Activated T-helper 1 cell treated with Interleukin-2 at 50 U/mL for 16 hours (primary cell): ENCODE measurements around the gene SNTG2.

ENCODE experiments used
- DNase-seq: peaks from one replicate; pipeline ENCODE4 v3.0.0-alpha.2; 2020; ENCODE audit warnings: low read depth

SNTG2 gene

DNA sequence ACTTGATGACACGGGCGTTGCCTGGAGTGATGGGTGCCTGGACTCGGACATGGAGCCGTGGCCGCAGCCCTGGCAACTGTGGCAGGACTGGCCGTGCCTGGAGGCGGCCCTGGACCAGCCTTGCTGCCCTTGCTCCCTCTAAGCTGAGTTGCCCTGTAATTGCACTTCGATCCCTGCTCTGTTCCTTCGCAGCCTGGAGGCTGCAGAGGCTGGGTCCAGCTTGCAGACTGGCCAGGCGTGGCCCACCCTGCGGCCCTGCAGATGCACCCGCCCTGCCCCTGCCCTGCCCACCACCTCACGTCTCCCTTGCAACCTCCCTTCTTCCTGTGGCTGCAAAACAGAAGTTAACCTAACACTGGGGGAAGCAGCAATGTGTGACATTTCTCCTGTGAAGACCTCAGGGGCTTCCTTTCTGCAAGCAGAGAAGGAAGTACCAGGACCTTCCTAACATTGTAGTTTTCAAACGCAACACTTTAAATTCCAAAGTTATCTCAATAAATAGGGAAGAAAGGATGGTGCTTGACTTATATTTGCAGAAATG, 288.0 kb downstream of the SNTG2 start:
- DNase-seq, result no peak

DNA sequence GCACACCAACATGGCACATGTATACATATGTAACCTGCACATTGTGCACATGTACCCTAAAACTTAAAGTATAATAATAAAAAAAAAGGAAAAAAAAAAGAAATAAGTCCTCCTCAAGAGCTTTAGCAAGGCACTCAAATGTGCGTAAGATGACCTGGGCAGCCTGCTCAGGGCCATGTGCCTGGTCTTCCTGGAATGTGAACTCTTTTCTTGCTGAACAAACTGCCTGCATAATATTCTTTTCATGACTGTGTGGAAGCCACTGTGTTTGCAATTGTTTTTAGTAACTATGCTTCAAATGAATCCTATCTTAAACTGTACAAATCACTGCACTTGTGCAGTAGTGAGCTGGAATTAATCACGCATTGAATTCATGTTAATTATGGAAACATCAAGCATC, 294.5 kb downstream of the SNTG2 start:
- DNase-seq, result no peak

- no peak for DNase-seq
Measured at GRCh38 chr2:1246239-1246638, 295.6 kb downstream of the SNTG2 start.

- no peak for DNase-seq
Measured at GRCh38 chr2:1246991-1247390, 296.3 kb downstream of the SNTG2 start.

GRCh38 chr2:1248187-1248586, 297.5 kb downstream of the SNTG2 start:
- DNase-seq, result no peak

GRCh38 chr2:1249897-1250687, 299.4 kb downstream of the SNTG2 start:
- no peak for DNase-seq

DNA sequence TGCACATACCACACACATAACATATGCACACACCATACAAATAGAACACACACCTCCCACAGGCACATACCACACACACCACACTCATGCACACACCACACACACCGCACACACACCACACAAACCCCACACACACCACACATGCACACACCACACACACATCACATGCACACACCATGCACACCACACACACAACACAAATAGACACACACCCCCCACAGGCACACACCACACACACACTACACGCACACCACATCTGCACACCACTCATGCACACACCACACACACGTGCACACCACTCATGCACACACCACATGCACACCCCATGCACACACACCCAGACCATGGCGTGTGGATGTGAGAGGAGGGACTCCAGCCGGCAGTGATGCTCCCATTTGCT, 300.9 kb downstream of the SNTG2 start:
- DNase-seq, result no peak

DNA sequence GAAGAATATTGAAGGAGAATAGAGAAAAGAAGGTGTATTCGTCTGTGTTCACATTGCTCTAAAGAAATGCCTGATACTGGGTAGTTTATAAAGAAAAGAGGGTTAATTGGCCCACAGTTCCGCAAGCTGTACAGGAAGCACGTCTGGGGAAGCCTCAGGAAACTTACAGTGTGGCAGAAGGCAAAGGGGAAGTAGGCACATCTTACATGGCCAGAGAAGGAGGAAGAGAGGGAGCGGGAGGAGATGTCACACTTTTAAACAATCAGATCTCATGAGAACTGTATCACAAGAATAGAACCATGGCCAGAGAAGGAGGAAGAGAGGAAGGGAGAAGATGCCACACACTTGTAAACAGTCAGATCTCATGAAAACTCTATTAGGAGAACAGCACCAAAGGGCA, 303.0 kb downstream of the SNTG2 start:
- DNase-seq, result no peak

- DNase-seq, result no peak
Measured at GRCh38 chr2:1254662-1255343, 304.2 kb downstream of the SNTG2 start.

DNA sequence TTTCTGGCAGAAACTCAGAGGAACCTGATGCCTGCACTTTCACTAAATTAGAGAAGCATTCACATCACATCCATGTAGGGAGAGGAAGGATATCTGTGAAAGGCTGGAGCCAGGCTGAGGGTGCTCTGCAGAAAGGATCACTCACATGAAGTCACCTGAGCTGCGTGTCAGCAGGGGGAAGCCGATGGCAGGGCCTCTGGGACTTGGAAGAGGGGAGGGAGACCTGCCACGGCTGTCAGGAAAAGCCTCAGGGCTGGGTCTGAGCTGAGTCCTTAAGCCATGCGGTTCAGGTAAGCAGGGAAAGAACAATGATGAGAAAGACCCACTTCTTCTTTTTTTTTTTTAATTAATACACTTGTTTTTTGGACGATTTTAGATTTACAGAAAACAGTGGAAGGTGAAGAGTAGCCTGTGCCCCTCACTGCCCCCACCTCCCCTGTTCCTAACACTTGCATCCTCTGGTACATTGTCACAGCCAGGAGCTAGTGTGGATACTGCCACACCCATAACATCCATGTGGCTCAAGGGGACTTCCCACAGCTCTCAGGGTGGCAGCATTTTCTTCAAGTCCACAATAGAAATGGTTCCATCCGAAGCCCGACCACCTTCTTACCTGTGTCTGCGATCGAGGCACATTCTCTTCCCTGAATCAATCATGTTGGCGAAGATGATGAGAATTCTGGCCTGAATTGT, 306.1 kb downstream of the SNTG2 start:
- no peak for DNase-seq

GRCh38 chr2:1257334-1257733, 306.7 kb downstream of the SNTG2 start:
- DNase-seq, result no peak

- no peak for DNase-seq
Measured at GRCh38 chr2:1259746-1260145, 309.1 kb downstream of the SNTG2 start.

GRCh38 chr2:1262609-1263008, 312.0 kb downstream of the SNTG2 start:
- no peak for DNase-seq

GRCh38 chr2:1265454-1265853, 314.8 kb downstream of the SNTG2 start:
- DNase-seq, result no peak

DNA sequence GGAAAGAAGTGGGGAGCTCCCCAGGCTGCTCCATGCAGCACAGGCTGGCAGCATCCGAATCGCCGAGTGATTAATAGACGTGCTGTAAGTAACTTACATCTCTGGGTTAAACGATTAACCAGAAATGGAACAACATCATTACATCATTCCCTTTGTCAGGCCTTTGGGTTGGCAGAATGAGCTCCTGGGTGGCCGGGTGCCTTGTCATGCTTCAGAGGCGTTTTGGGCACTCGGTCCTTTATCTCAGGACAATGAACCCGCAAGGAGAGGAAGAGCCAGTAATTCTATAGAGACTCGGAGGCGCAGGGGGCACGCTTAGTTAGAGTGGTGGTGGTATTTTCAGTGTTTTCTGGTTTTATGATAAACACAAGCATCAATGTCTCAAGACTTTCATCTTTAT, 315.7 kb downstream of the SNTG2 start:
- no peak for DNase-seq

DNA sequence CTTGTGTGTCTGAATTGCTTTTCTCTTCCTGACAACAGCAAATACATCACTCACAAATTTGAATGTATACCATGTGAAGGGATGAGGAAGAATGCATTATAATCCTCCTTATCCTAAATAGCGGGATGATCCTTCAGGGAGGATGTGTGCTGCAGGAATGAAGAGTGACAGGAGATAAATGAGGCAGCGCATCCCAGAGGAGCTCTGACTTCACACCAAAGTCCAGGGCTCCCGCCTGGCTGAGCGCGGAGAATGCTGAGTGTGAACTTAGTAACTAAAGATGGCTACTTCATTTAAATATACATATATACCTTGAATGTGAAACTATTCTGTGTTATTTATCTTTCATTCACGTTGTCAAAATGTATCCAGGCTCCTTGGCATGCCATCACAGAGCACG, 317.4 kb downstream of the SNTG2 start:
- DNase-seq, result no peak

DNA sequence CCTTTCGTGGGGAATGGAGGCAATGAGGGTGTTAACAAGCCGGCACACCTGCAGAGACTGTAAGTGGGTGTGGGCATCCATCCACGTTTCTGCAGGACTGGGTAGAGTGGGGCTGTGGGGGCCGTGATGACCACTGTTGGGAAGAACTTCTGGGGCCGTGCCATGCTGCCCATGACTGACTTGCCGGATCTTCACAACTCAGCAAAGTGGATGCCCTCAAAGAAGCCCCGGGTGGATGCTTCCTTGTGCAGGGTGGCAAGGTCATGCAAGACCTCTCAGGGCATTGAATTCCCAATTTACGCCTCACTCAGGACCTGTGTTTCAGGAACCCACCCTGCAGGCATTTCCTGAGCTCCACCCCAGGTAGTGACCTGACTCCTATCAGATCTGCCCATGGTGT, 319.2 kb downstream of the SNTG2 start:
- no peak for DNase-seq

DNA sequence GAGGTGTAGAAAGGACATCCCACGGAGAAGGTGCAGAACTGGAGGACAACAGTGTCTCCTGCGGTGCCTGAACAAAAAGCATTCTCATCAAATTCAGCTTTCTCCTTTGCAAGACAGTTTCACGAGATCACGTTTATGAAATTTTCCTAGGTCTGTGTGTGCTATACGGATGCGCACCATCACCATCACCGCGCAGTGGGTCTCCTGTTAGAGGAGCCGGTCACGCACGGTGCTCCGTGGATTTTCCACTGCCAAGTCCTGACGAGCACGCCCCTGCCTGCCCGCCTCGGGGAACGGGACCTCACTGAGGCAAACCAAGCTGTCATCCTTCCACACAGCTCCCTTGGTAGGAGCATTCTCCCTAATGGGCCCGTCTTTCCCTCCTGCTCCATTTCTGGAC, 322.2 kb downstream of the SNTG2 start:
- DNase-seq, result no peak

- DNase-seq, result no peak
Measured at GRCh38 chr2:1277634-1278033, 327.0 kb downstream of the SNTG2 start.

- DNase-seq, result no peak
Measured at GRCh38 chr2:1278125-1278524, 327.5 kb downstream of the SNTG2 start.

DNA sequence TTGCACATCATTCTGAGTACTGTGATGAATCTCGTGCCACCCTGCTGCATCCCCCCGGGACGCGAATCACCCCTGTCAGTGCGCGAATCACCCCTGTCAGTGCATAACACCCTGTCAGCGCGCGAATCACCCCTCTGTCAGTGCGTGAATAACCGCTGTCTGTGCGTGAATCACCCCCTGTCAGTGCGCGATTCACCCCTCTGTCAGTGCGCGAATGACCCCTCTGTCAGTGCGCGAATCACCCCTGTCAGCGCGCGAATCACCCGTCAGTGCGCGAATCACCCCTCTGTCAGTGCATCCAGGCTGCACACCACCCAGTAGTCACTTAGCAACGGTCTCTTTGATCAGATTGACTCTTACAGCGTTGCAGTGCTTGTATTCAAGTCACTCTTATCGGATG, 328.2 kb downstream of the SNTG2 start:
- no peak for DNase-seq

DNA sequence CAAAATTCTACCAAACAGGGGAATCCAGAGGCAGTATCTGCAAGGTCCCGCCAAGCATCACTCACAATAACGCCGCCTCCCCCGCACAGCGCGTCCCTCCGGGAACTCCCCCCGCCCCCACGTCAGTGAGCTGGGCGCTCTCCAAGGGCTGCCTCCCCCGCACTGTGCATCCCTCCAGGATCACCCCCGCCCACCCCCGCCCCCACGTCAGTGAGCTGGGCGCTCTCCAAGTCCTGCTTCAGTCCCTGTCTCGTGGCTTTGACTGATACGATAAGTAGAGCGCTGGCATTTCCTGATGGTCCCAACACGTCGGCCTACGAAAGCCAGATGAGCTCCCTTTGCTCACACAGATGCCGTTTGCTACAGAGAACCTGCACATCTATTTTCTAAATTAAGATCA, 331.9 kb downstream of the SNTG2 start:
- DNase-seq, result no peak
